ENCODE data around the gene CPSF3.

CPSF3 gene

GRCh38 chr2:9462886-9463697 lies 39.6 kb downstream of the CPSF3 start:
- in situ Hi-C loops (cut with MboI; ENCODE audit: low sequenced_read_pairs): no loop called here

DNA sequence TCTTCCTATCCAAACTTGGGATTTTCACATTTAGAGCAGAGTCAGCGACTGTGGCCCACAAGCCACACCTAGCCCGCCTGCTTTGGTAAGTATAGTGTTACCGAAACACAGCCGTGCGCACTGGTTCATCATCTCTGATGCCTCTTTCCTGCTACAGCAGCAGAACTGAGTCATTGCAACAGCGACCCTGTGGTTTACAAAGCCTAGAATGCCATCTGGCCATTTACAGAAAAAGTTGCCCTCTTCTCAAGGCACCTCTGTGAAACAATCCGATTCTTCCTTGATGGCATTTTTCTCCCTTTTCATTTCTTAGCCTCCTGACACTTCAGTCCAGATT lies 40.2 kb downstream of the CPSF3 start:
- in situ Hi-C loops (cut with MboI; ENCODE audit: low sequenced_read_pairs): no loop called here

DNA sequence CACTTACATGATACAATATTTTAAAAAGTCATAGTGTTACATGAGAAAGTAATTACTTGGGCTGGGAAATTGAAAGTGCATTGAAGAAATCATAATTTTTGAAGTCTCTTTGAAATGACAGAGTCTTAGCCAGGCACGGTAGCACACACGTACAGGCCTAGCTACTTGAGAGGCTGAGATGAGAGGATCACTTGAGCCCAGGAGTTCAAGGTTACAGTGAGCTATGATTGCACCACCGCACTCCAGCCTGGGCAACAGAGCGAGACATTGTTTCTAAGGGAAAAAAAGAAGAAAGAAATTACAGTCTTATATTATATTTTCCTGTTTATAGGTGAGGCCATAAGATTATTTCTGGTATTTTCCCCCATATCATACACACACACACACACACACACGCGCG lies 41.7 kb downstream of the CPSF3 start:
- in situ Hi-C loops (cut with MboI; ENCODE audit: low sequenced_read_pairs): no loop called here

DNA sequence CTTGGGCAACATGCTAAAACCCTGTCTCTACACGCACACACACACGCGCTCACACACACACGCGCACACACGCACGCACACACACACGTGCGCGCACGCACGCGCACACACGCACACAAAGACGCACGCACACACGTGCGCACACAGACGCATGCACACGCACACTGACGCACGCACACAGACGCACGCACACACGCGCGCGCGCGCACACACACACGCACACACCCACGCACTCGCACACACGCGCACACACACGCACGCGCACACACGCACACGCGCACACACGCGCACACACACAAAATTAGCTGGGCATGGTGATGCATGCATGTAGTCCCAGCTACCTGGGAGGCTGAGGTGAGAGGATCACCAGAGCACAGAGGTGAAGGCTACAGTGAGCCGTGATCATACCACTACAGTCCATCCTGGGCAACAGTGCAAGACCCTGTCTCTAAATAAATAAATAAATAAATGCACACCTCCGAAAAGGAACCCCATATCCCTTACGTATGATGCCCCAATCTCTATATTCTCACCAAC lies 42.8 kb downstream of the CPSF3 start:
- in situ Hi-C loops (cut with MboI; ENCODE audit: low sequenced_read_pairs): no loop called here

- in situ Hi-C loops (cut with MboI; ENCODE audit: low sequenced_read_pairs): no loop called here
Measured at GRCh38 chr2:9467687-9468086, 44.2 kb downstream of the CPSF3 start.

DNA sequence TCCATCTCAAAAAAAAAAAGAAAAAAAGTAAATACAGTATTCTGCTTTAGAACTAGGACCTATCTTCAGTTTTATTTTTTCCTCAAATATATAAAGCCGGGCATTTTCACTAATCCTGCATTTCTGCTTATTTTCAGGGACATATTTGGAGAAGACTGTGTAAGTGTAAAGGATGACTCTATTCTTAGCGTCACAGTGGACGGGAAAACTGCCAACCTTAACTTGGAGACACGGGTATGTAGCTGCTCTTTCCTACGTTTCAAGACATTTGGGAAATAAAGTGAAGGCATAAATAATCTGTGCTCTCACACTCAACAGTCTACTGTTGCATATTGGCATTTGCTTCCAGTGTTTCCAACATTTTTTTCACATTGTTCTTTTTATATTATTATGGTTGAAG lies 47.8 kb downstream of the CPSF3 start:
- in situ Hi-C loops (cut with MboI; ENCODE audit: low sequenced_read_pairs): no loop called here

DNA sequence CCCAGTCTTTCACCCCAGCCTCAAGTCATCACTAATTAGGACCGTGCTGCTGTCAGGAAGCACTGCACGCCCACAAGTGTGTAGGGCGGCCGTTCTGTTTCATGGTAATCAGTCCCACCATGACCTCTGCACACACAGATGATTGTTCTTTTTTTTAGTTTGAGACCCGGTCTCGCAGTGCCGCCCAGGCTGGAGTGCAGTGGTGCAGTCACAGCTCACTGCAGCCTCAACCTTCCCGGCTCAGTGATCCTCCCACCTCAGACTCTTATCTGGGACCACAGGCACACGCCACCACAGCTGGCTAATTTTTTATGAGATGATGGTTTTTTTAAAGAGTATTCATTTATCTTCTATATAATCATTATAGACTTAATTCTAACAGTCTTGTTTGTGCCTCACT lies 49.1 kb downstream of the CPSF3 start:
- in situ Hi-C loops (cut with MboI; ENCODE audit: low sequenced_read_pairs): no loop called here

GRCh38 chr2:9473308-9473984 lies 50.0 kb downstream of the CPSF3 start:
- in situ Hi-C loops (cut with MboI; ENCODE audit: low sequenced_read_pairs): no loop called here

GRCh38 chr2:9473985-9474360 lies 50.5 kb downstream of the CPSF3 start:
- in situ Hi-C loops (cut with MboI; ENCODE audit: low sequenced_read_pairs): no loop called here

DNA sequence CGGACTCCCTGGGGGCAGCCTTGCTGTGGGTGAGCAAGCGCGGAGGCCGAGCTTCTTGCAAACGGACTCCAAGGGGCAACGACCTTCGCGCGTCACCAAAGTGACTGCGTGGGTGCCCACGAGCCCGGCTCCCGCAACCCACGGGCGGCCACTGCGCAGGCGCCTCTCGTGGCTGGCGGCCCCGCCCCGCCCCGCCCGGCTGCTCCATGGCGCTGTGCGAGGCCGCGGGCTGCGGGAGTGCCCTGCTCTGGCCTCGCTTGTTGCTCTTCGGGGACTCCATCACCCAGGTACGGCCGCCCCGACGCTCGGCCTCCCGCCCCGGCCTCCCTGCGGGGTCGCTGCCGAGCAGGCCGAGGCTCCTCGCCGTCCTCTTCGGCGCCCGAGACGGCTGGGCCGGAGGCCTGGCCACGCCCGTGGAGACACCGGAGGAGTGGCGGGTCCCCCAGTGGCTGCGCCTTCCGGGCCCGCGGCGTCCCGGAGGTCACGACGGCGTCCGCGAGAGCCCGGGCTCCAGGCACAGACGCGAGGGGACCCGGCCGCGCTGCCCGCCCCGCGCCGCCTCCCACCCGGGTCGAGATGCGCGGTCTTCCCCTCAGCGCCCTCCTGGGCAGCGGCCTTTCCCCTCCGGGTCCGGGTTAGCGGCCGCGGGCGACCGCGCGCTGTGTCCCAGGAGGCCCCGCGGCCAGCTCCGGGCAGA lies 51.1 kb downstream of the CPSF3 start, which contains the start of gene IAH1:
IAH1 (plus strand) TSS at position 191 of the 697 bp plus-strand sequence; CDS start at position 207, 16 bp downstream.
- in situ Hi-C loops (cut with MboI; ENCODE audit: low sequenced_read_pairs): no loop called here

DNA sequence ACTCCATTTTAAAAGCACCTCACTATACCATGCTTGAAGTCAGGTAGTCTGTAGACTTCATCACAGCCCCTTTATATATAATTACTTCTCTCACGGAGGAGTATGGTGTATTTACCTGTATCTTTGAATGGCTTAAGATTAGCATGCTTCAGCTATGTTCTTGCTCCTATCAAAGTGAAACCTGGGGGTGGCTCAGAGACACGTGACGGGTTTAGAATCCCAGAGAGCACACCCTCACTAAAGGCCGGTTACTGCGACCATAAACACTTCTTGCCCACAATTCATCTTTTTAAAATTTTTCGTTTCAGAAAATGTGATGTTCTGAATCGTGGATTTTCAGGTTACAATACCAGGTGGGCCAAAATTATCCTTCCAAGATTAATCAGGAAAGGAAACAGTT lies 54.5 kb downstream of the CPSF3 start:
- in situ Hi-C loops (cut with MboI; ENCODE audit: low sequenced_read_pairs): no loop called here

- in situ Hi-C loops (cut with MboI; ENCODE audit: low sequenced_read_pairs): no loop called here
Measured at GRCh38 chr2:9478526-9478925, 55.1 kb downstream of the CPSF3 start.

DNA sequence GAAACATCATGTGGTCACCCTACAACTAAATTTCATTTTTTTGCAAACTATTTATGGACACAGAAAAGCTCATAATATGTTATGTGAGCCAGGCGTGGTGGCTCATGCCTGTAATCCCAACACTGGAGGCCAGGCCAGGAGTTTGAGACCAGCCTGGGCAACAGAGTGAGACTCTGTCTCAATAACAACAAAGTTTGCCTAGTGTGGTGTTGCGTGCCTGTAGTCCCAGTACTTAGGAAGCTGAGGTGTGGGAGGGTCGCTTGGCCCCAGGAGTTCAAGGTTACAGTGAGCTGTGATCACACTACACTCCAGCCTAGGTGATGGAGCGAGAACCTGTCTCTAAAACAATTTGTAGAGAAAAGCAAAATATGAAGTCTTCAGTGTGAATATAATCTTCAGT lies 56.7 kb downstream of the CPSF3 start:
- in situ Hi-C loops (cut with MboI; ENCODE audit: low sequenced_read_pairs): no loop called here

GRCh38 chr2:9483107-9483506 lies 59.7 kb downstream of the CPSF3 start:
- in situ Hi-C loops (cut with MboI; ENCODE audit: low sequenced_read_pairs): no loop called here

DNA sequence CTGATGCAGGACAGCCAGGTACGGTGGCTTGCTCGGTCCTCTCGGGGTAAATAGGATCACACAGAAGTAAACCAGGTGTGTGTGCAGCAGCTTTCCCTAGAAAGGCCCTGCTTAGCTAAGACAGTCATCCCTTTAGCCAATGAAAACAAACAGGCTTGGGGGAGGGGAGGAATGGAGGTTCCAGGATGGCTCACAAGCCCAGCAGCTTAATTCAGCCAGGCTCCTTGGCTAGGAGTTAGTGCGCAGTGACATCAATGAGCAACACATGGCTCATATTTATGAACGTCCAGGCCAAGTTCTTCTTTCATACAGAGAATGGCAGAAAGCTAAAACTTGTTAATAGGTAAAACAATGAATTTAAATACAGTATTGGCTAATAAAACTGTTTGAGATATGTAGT lies 61.1 kb downstream of the CPSF3 start:
- in situ Hi-C loops (cut with MboI; ENCODE audit: low sequenced_read_pairs): no loop called here

GRCh38 chr2:9488583-9489547 lies 65.4 kb downstream of the CPSF3 start:
- in situ Hi-C loops (cut with MboI; ENCODE audit: low sequenced_read_pairs): no loop called here

- in situ Hi-C loops (cut with MboI; ENCODE audit: low sequenced_read_pairs): no loop called here
Measured at GRCh38 chr2:9490789-9491188, 67.3 kb downstream of the CPSF3 start.

- in situ Hi-C loops (cut with MboI; ENCODE audit: low sequenced_read_pairs): no loop called here
Measured at GRCh38 chr2:9492927-9493326, 69.5 kb downstream of the CPSF3 start.

DNA sequence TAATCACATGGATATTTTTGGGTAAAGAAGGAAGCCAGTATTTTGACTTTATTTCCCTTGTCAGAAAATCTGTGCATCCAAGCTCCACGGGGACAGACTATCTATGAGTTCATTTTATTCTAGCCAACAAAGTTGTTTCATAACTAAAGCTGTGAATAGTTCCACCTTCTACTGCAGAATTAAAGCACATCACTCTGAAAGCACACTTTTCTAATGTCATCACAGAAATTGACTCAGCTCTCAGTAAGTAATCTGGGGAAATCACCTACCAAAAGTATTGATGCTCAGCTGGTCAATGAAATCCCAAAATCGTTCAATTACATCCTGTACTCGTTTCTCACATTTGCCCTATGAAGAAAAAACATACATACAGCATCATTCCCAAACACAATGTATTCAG lies 70.0 kb downstream of the CPSF3 start:
- in situ Hi-C loops (cut with MboI; ENCODE audit: low sequenced_read_pairs): no loop called here

- in situ Hi-C loops (cut with MboI; ENCODE audit: low sequenced_read_pairs): no loop called here
Measured at GRCh38 chr2:9494081-9494480, 70.6 kb downstream of the CPSF3 start.

- in situ Hi-C loops (cut with MboI; ENCODE audit: low sequenced_read_pairs): no loop called here
Measured at GRCh38 chr2:9497017-9497416, 73.6 kb downstream of the CPSF3 start.

Data from hTERT RPE-1 (cell line).